ENCODE measurements around the gene ECSIT.
A peak's percentile ranks its signal among the peaks of the same experiment; 100 is the strongest.
"Not testable (repeated sequence)": the region's sequence is repeated elsewhere in the genome, so short reads cannot be mapped to it uniquely, and the experiment has no call there.

Gene ECSIT

DNA sequence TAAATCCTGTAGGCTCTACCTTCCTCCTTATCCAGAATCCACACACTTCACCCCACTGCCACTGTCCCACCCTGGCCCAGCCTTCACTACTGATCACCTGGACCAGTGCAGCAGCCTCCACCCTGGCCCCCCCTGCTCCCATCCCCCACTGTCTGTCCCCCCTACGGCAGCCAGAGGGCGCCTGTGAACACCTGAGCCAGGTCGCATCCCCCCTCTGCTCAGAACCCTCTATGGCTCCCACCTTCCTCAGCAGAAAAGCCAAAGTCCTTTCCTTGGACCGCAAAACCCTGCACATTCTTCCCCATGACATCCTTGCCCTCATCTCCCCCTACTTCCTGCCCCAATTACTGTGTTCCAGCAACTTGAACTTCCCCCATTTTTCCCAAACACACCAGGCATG is 68.7 kb downstream of the ECSIT start:
- H3K18ac ChIP-seq (ENCODE audit: low read depth in 1 of 2, low read length in 2 of 2), result no peak overlapping the region
- no peak overlapping the region for H2AFZ ChIP-seq (ENCODE audit: low read depth, low read length)
- H4K8ac ChIP-seq (ENCODE audit: low read length), result no peak overlapping the region
- H2BK120ac ChIP-seq (ENCODE audit: low read depth, low read length), result no peak overlapping the region
- H3K14ac ChIP-seq (ENCODE audit: low read length in 2 of 2), result no peak overlapping the region
- no peak overlapping the region for H2BK15ac ChIP-seq (ENCODE audit: low read depth, poor library complexity, severe bottlenecking)
- no peak overlapping the region for H3K27ac ChIP-seq (ENCODE audit: low read length, poor library complexity, severe bottlenecking)
- H3K36me3 ChIP-seq (ENCODE audit: control insufficient read depth in 1 of 2, insufficient read depth in 2 of 2, low read depth in 1 of 2, low read length in 2 of 2), result no peaks in the 10 kb centered on the region
- H3K23ac ChIP-seq (ENCODE audit: low read length in 2 of 2), result no peak overlapping the region
- no peak overlapping the region for H2BK5ac ChIP-seq (ENCODE audit: low read depth, low read length, poor library complexity, severe bottlenecking)
- no peak overlapping the region for H3K9ac ChIP-seq (ENCODE audit: low read length)
- H3K79me1 ChIP-seq (replicated peaks; ENCODE audit: low read length, poor library complexity, severe bottlenecking), result no peaks in the 10 kb centered on the region
- DNase-seq, result no peak
- H3K9me3 ChIP-seq (ENCODE audit: control insufficient read depth, low read length), result no peaks in the 10 kb centered on the region
- peaks cover 4 to 21% of the 10 kb centered on the region in 2 experiments for H3K27me3 ChIP-seq (ENCODE audit: control insufficient read depth in 1 of 2, insufficient read depth in 1 of 2, low read length in 2 of 2)
- no peak overlapping the region for H3K4me3 ChIP-seq (ENCODE audit: insufficient read depth in 1 of 2, low read depth in 1 of 2, low read length in 2 of 2)
- H4K91ac ChIP-seq (ENCODE audit: low read length), result peak overlapping the region; percentile 46
- 42% methylated on average over 4 of the region's 4 CpGs for WGBS
- no peak overlapping the region for H2AK5ac ChIP-seq (ENCODE audit: low read length, severe bottlenecking)
- no peak overlapping the region for H2BK12ac ChIP-seq (ENCODE audit: low read length in 2 of 2)
- H3K4me1 ChIP-seq (ENCODE audit: control insufficient read depth, insufficient read depth, low read depth, low read length), result peaks cover 9% of the 10 kb centered on the region
- H3K4ac ChIP-seq (ENCODE audit: low read depth in 1 of 2, low read length in 2 of 2), result no peak overlapping the region
- H3K4me2 ChIP-seq (ENCODE audit: low read length, poor library complexity, severe bottlenecking), result no peak overlapping the region

DNA sequence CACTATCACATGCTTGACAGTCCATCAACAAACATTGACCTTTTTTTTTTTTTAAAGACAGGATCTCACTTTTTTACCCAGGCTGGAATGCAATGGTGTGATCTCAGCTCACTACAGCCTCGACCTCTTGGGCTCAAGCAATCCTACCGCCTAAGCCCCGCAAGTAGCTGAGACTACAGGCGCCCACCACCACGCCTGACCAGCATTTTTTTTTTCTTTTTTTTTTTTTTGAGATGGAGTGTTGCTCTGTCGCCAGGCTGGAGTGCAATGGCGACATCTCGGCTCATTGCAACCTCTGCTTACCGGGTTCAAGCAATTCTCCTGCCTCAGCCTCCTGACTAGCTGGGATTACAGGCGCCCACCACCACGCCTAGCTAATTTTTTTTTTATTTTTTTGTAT is 70.0 kb downstream of the ECSIT start:
- H3K9ac ChIP-seq (ENCODE audit: low read length); H3K23ac ChIP-seq (ENCODE audit: low read length in 2 of 2); H4K8ac ChIP-seq (ENCODE audit: low read length); DNase-seq; H3K18ac ChIP-seq (ENCODE audit: low read depth in 1 of 2, low read length in 2 of 2); H2BK15ac ChIP-seq (ENCODE audit: low read depth, poor library complexity, severe bottlenecking); H2AK5ac ChIP-seq (ENCODE audit: low read length, severe bottlenecking); H3K27ac ChIP-seq (ENCODE audit: low read length, poor library complexity, severe bottlenecking); H3K9me3 ChIP-seq (ENCODE audit: control insufficient read depth, low read length); H3K4me3 ChIP-seq (ENCODE audit: insufficient read depth in 1 of 2, low read depth in 1 of 2, low read length in 2 of 2); H3K4me1 ChIP-seq (ENCODE audit: control insufficient read depth, insufficient read depth, low read depth, low read length); H3K4me2 ChIP-seq (ENCODE audit: low read length, poor library complexity, severe bottlenecking); H3K79me1 ChIP-seq (replicated peaks; ENCODE audit: low read length, poor library complexity, severe bottlenecking); H3K4ac ChIP-seq (ENCODE audit: low read depth in 1 of 2, low read length in 2 of 2); H2BK120ac ChIP-seq (ENCODE audit: low read depth, low read length); H4K91ac ChIP-seq (ENCODE audit: low read length); H2BK12ac ChIP-seq (ENCODE audit: low read length in 2 of 2); H2BK5ac ChIP-seq (ENCODE audit: low read depth, low read length, poor library complexity, severe bottlenecking); H3K36me3 ChIP-seq (ENCODE audit: control insufficient read depth in 1 of 2, insufficient read depth in 2 of 2, low read depth in 1 of 2, low read length in 2 of 2); H3K14ac ChIP-seq (ENCODE audit: low read length in 2 of 2); H2AFZ ChIP-seq (ENCODE audit: low read depth, low read length): not testable (repeated sequence)
- 89% methylated on average over 10 of the region's 11 CpGs for WGBS
- H3K27me3 ChIP-seq (ENCODE audit: control insufficient read depth in 1 of 2, insufficient read depth in 1 of 2, low read length in 2 of 2), result peaks cover 4 to 21% of the 10 kb centered on the region in 2 experiments

DNA sequence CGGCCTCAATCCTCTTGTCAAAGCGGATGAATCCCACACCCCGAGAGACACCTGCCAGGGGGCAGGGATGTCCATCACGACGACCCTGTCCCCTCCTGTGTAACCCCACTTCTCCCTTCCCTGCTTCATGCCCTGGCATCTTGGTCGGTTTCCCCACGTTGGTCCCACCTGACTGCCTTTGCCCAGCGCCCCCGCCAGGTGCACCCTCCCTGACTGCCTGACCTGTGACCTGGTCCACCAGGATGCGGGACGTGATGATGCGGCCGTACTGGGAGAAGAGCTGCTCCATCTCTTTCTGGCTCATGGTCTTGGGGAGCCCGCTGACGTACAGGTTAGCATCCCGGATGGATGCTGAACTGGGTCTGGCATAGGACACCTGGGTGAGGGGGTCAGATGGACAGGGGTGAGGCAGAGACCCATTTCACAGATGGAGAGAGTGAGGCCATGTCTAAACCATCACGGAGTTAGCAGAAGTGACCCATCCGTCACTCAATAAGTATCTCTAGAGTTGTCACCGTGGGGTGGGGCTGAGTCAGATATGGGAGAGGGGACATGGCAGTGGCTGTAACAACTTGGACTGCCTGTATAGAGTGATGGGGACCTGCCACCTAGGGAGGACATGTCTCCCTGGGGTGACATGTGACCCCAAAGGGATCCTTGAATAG is 70.6 kb downstream of the ECSIT start:
- H4K8ac ChIP-seq (ENCODE audit: low read length), result no peak overlapping the region
- no peak overlapping the region for H2AFZ ChIP-seq (ENCODE audit: low read depth, low read length)
- H2BK15ac ChIP-seq (ENCODE audit: low read depth, poor library complexity, severe bottlenecking), result no peak overlapping the region
- H2AK5ac ChIP-seq (ENCODE audit: low read length, severe bottlenecking), result no peak overlapping the region
- no peak overlapping the region for H2BK12ac ChIP-seq (ENCODE audit: low read length in 2 of 2)
- no peak for DNase-seq
- no peak overlapping the region for H3K27ac ChIP-seq (ENCODE audit: low read length, poor library complexity, severe bottlenecking)
- peaks cover 9% of the 10 kb centered on the region for H3K4me1 ChIP-seq (ENCODE audit: control insufficient read depth, insufficient read depth, low read depth, low read length)
- no peak overlapping the region for H3K14ac ChIP-seq (ENCODE audit: low read length in 2 of 2)
- no peaks in the 10 kb centered on the region for H3K36me3 ChIP-seq (ENCODE audit: control insufficient read depth in 1 of 2, insufficient read depth in 2 of 2, low read depth in 1 of 2, low read length in 2 of 2)
- no peak overlapping the region for H3K4me3 ChIP-seq (ENCODE audit: insufficient read depth in 1 of 2, low read depth in 1 of 2, low read length in 2 of 2)
- H3K4ac ChIP-seq (ENCODE audit: low read depth in 1 of 2, low read length in 2 of 2), result no peak overlapping the region
- H3K18ac ChIP-seq (ENCODE audit: low read depth in 1 of 2, low read length in 2 of 2), result no peak overlapping the region
- H2BK5ac ChIP-seq (ENCODE audit: low read depth, low read length, poor library complexity, severe bottlenecking), result no peak overlapping the region
- peak overlapping the region in 1 of 2 experiments; percentile 24 for H3K23ac ChIP-seq (ENCODE audit: low read length in 2 of 2)
- no peak overlapping the region for H3K9ac ChIP-seq (ENCODE audit: low read length)
- no peak overlapping the region for H3K4me2 ChIP-seq (ENCODE audit: low read length, poor library complexity, severe bottlenecking)
- H3K9me3 ChIP-seq (ENCODE audit: control insufficient read depth, low read length), result no peaks in the 10 kb centered on the region
- peaks cover 4 to 21% of the 10 kb centered on the region in 2 experiments for H3K27me3 ChIP-seq (ENCODE audit: control insufficient read depth in 1 of 2, insufficient read depth in 1 of 2, low read length in 2 of 2)
- no peak overlapping the region for H2BK120ac ChIP-seq (ENCODE audit: low read depth, low read length)
- 93% methylated on average over 19 of the region's 19 CpGs for WGBS
- H3K79me1 ChIP-seq (replicated peaks; ENCODE audit: low read length, poor library complexity, severe bottlenecking), result no peaks in the 10 kb centered on the region
- peak overlapping the region; percentile 48 for H4K91ac ChIP-seq (ENCODE audit: low read length)

DNA sequence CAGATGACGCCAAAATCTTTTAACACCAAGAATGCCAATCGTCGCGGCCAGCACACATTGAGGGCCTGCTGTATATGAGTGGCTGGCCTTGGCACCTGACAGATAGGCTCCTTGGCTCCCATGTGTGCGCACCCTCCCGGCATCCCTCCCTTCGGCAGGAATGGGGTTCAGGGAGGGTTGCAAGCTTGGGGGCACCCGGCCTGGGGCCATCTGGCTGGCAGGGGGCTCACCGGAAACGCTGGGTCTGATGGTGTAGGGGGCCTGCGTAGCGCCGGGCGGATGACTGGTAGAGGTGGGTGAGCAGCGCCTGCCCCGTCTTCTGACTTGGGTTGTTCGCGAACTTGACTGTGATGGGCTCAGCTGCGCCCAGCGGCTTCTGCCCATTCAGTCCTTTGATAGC is 71.1 kb downstream of the ECSIT start:
- DNase-seq, result no peak
- peaks cover 9% of the 10 kb centered on the region for H3K4me1 ChIP-seq (ENCODE audit: control insufficient read depth, insufficient read depth, low read depth, low read length)
- WGBS, result 88% methylated on average over 20 of the region's 20 CpGs
- no peak overlapping the region for H2AFZ ChIP-seq (ENCODE audit: low read depth, low read length)
- H3K9ac ChIP-seq (ENCODE audit: low read length), result no peak overlapping the region
- peak overlapping the region in 1 of 2 experiments; percentile 2 for H3K18ac ChIP-seq (ENCODE audit: low read depth in 1 of 2, low read length in 2 of 2)
- H3K4ac ChIP-seq (ENCODE audit: low read depth in 1 of 2, low read length in 2 of 2), result no peak overlapping the region
- no peak overlapping the region for H2AK5ac ChIP-seq (ENCODE audit: low read length, severe bottlenecking)
- H3K4me2 ChIP-seq (ENCODE audit: low read length, poor library complexity, severe bottlenecking), result no peak overlapping the region
- H4K91ac ChIP-seq (ENCODE audit: low read length), result peak overlapping the region; percentile 48
- no peak overlapping the region for H2BK12ac ChIP-seq (ENCODE audit: low read length in 2 of 2)
- no peaks in the 10 kb centered on the region for H3K79me1 ChIP-seq (replicated peaks; ENCODE audit: low read length, poor library complexity, severe bottlenecking)
- no peak overlapping the region for H2BK15ac ChIP-seq (ENCODE audit: low read depth, poor library complexity, severe bottlenecking)
- no peak overlapping the region for H2BK120ac ChIP-seq (ENCODE audit: low read depth, low read length)
- no peak overlapping the region for H3K23ac ChIP-seq (ENCODE audit: low read length in 2 of 2)
- peak overlapping the region in 1 of 2 experiments; percentile 15 for H3K14ac ChIP-seq (ENCODE audit: low read length in 2 of 2)
- no peak overlapping the region for H3K4me3 ChIP-seq (ENCODE audit: insufficient read depth in 1 of 2, low read depth in 1 of 2, low read length in 2 of 2)
- no peak overlapping the region for H2BK5ac ChIP-seq (ENCODE audit: low read depth, low read length, poor library complexity, severe bottlenecking)
- no peaks in the 10 kb centered on the region for H3K9me3 ChIP-seq (ENCODE audit: control insufficient read depth, low read length)
- H3K27ac ChIP-seq (ENCODE audit: low read length, poor library complexity, severe bottlenecking), result no peak overlapping the region
- peaks cover 0 to 3% of the 10 kb centered on the region in 2 experiments for H3K36me3 ChIP-seq (ENCODE audit: control insufficient read depth in 1 of 2, insufficient read depth in 2 of 2, low read depth in 1 of 2, low read length in 2 of 2)
- peaks cover 4 to 17% of the 10 kb centered on the region in 2 experiments for H3K27me3 ChIP-seq (ENCODE audit: control insufficient read depth in 1 of 2, insufficient read depth in 1 of 2, low read length in 2 of 2)
- no peak overlapping the region for H4K8ac ChIP-seq (ENCODE audit: low read length)

Data from mesenchymal stem cell (in vitro differentiated cells and primary cell).